Measurements from ENCODE around the gene BORCS6.
"Not testable (repeated sequence)": the region's sequence is repeated elsewhere in the genome, so short reads cannot be mapped to it uniquely, and the experiment has no call there.

Gene BORCS6

GRCh38 chr17:8189711-8190477 lies at the start of gene BORCS6:
BORCS6 (minus strand) TSS chr17:8190180; CDS start chr17:8190140, 40 bp downstream.
- DNase-seq: peak; percentile 97

- DNase-seq: no peak
Observed at GRCh38 chr17:8237886-8238285, 47.9 kb upstream of the BORCS6 start.

- no peak for DNase-seq
Observed at GRCh38 chr17:8237175-8237574, 47.2 kb upstream of the BORCS6 start.

- no peak for DNase-seq
Observed at GRCh38 chr17:8235676-8236075, 45.7 kb upstream of the BORCS6 start.

GRCh38 chr17:8234361-8235270 lies 44.6 kb upstream of the BORCS6 start:
- DNase-seq: no peak

DNA sequence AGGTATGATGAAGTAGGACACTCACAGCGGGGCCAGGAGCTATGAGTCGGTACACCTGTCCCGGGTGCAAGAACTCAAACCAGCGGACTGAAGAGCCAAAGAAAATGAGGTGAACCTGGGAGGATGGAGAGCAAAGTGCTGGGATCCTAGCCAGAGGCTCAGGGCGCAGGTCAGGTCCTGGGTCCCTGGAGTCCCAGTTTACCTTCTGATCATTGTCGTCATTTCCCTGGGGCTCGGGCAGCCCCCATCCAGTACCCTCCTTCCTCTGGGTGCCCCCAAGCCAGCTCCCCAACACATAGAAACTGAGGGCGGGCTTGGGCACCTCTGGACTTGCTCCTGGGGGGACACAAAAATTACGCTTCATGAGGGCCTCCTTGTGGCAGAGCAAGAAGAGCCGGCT lies 41.7 kb upstream of the BORCS6 start:
- no peak for DNase-seq

GRCh38 chr17:8227238-8227581 lies 37.2 kb upstream of the BORCS6 start:
- DNase-seq: no peak

- DNase-seq: peak; percentile 97
Observed at GRCh38 chr17:8226536-8227237, 36.7 kb upstream of the BORCS6 start.

DNA sequence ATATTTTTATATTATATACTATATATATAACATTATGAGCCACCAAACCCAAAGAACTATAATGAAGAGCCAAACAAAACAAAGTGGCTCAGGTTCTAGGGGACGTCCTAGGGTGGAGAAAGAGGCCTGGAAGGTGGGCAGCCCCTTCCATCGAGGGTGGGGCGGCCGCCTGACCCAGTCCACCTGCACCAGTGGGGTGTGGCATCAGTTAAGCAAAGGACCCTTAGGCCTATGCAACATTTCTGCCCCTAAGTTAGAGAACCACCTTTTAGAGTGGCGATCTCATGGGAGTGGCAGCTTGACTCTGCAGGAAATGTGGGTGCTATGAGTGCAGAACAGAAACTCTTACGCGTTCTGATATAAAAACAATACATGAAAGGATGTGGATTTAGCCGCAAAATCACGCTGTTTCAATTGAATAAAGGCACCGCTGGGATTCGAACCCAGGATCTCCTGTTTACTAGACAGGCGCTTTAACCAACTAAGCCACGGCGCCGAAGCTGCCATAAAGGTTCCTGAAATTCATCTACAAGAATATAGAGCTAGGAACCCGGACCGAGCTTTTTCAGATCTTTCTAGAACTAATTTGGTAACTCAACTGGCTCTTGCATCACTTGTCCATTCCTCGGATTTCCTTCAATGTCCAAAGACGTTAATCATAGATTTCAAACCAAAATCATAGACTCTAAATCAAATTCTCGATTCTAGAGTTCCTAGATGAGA lies 36.0 kb upstream of the BORCS6 start:
- peak; percentile 78 for DNase-seq

DNA sequence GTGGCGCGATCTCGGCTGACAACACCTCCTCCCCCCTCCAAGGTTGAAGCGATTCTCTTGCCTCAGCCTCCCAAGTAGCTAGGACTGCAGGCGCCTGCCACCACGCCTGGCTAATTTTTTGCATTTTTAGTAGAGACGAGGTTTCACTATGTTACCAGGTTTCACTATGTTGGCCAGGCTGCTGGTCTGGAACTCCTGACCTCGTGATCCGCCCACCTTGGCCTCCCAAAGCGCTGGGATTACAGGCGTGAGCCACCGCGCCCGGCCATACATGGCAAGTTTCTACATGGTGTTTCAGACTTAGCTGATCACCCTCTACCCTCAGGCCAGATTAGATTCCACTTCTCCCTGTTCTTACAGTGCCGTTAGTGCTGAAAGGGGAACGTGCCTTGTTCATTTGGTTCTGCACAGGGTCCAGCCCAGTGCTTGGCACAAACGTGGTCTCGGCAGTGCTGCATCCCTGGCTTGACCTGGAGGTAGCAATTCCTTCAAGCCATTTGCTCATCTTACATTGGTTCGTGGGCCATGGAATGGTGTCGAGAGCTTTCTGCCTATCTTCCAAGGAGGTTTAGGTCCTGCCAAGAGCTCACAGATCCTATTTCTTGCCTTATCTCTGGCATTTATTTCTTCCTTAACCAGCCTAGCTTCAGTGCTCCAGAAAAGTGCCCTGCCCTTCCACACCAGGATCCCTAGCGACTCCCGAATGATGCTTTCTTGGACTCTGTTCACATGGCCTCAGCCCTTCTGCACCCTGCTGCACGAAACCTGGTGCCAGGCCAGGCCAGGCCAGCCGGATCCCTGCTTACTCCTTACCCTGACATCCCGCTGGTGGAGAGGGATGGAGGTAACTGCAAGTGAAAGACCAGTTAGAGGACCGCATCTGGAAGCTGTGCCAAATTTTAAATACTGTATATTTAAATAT lies 35.2 kb upstream of the BORCS6 start:
- no peak for DNase-seq

DNA sequence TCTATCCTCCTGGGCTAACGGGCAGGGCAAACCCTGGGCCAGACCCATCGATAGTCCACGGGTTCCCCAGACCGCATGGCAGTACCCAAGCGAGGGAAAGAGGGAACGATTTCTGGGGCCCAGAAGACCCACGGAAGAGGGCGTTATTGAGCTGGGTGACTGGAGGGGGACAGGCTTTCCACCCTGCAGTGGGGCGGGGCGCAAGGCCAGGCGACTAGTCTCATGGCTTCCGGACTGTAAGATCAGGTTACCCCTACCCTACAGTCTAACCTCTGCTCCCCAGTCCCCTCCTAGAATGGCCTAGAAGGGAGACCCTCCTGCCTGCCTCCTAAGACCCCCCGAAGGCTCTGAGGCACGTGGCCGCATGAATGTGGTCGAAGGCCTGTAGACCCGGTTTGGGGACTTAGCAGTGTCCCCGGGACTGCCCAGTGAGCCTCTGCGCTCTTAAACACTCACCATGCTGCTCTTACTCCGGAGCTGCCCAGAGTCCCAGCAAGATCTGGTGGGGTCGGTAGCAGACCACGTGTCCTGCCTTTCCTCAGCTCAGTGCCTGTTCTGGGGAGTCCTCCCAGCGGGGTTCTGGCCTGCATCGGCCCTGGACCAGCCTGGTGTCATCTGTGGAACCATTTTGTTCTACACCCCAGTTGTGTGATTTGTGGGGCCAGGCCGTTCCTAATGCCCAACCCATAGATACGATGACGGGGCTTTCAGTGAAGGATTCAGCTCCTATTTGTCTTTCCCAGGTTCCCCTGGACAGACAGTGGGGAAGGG lies 33.6 kb upstream of the BORCS6 start:
- DNase-seq: peak; percentile 81

DNA sequence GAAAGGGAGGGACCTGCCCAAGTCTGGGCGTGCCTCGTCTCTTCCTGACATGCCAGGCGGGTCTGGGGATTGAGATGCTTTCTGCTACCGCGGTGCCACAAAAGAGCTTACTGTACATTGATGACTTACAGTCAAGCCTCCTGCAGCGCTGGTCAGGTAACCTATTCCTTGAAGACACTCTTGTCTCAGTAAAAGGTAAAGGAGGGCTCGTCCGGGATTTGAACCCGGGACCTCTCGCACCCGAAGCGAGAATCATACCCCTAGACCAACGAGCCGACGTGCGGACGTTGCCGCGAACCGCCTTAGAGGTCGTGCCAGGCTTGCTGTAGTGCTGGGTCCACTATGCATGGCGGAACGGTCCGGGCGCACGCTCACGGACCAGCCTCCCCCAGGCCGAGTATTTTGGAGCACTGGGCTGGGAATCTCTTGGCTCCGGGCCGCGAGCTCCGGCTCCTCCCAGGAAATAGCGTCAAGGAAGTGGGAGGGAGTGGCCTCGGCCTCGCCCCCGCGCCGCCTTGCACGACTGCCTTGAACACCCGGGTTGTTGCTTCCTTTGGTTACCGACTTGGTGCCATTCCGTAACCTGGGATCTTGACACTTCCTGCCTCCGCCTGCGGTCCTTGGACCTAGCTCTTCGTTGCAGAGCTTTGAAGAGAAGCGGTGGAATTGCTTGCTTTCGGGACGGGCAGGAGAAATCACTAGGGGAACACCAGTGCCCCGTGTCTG lies 32.8 kb upstream of the BORCS6 start:
- DNase-seq: peak; percentile 96

- no peak for DNase-seq
Observed at GRCh38 chr17:8222380-8222629, 32.3 kb upstream of the BORCS6 start.

DNA sequence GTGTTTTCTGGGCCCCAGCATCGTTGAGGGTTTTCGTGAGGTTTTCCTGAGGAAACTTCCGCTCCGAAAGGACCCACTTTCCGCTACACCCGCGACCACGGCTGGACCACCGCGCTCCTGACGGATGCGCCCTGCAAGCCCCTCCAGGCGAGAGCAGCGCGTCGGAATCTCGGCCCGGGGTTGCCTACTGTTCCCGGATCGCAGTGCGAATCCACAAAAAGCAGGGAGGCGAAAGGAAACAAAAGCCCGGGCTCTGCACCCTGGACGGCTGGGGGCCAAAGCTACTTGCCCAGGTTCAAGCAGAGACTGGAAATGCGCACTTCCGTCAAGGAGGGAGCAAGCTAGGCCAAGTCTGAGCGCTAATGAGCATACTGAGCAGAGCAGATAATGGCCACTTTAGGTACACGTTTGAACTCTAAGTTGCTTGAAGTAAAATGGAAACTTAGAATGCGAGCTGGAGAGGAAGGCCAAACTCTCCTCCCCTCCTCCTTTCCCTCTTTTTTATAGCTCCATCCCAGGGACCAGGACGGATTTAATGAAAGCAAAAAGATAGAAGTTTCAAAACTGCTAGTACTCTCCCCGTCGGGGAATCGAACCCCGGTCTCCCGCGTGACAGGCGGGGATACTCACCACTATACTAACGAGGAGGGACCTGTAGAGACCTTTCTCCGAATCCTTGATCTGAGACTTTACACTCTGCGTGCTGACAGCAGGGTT lies 31.8 kb upstream of the BORCS6 start:
- peak; percentile 99 for DNase-seq

DNA sequence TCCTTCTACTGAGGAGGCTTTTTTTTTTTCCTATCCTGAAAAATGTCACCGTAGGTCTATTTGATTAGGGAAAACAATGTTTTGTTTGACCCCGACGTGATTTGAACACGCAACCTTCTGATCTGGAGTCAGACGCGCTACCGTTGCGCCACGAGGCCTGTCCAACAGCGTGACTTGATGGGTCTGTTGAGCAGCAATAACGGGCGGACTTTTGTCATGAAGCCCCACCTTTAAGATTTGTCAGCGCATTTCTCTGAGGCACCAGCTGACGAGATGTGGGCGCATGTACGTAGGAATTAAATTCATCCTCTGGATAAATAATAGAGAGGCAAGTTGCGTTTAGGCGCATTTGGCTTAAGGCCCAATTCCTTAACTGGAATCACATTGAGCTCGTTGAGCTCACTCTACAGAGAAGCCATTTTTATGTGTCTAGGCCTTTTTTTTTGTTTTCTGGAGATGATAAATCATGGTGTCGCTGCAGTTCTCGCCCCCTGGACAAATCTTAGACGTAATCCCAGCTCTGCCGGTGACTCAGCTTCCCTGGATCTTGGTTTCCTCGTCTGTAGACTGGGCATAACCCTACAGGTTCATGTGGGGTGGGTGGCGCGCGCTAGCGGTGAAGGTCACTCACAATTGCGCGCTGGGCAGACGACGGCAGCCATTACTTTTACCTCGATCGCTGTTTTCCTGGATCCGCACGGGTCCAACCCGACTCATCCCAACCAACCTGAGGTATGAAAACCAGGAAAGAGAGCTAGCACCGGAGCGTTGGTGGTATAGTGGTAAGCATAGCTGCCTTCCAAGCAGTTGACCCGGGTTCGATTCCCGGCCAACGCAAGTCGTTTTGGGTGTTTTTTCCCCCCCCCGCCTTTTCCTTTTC lies 31.0 kb upstream of the BORCS6 start:
- DNase-seq: peak; percentile 99

DNA sequence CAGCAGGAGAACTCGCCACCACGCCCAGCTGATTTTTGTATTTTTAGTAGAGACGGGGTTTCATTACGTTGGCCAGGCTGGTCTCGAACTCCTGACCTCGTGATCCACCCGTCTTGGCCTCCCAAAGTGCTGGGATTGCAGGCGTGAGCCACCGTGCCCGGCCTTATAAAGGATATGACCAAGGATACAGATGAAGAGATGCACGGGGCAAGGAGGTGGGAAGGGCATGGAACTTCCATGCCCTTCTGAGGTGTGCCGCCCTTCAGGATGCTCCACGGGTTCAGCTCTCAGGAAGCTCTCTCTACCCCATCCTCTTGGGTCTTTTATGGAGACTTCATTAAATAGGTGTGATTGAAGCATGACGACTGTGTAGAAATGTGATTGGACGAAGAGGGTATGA lies 24.0 kb upstream of the BORCS6 start:
- DNase-seq: not testable (repeated sequence)

- no peak for DNase-seq
Observed at GRCh38 chr17:8212312-8213180, 22.6 kb upstream of the BORCS6 start.
